Left ventricle myocardium inferior (tissue), 1 donor: ENCODE data around the gene PIGK. TPM values are rescaled to one million over a fixed set of nuclear protein-coding genes. Genes with fewer than 3 reads are reported as not detected.

Experiments
- DNase-seq: peaks from one replicate; pipeline ENCODE4 v3.0.0-alpha.2; 2020
- H3K27ac ChIP-seq: fragments of 200-600 bp; replicated peaks from 2 replicates; pipeline ENCODE4 v1.8.0; 2021
- H3K27me3 ChIP-seq: fragments of 200-600 bp; 2 replicates; pipeline ENCODE4 v1.8.0; 2021; ENCODE audit warnings: low read depth
- H3K36me3 ChIP-seq: fragments of 200-600 bp; 2 replicates; pipeline ENCODE4 v1.8.0; 2021
- H3K4me1 ChIP-seq: fragments of 200-600 bp; 2 replicates; pipeline ENCODE4 v1.8.0; 2021
- H3K4me3 ChIP-seq: fragments of 200-600 bp; 2 replicates; pipeline ENCODE4 v1.8.0; 2021; ENCODE audit warnings: mild to moderate bottlenecking, moderate library complexity
- H3K9me3 ChIP-seq: fragments of 200-600 bp; replicated peaks from 2 replicates; pipeline ENCODE4 v1.8.0; 2021
- CTCF ChIP-seq: fragments of 200-600 bp; IDR thresholded peaks from 2 replicates; pipeline ENCODE4 v1.8.0; 2021; ENCODE audit warnings: antibody characterized with exemption, mild to moderate bottlenecking, borderline replicate concordance
- intact Hi-C: fragments of 100-400 bp; cut with micrococcal nuclease; formaldehyde crosslinking; loops from one replicate; pipeline ENCODE4 v1.11.0; 2022
- total RNA-seq: library from RNA; stranded (reverse); fragmentation: NEBNext Ultra II Directional; extraction: Animal tissue kit (Norgen Biotek cat#: 25700); gene quantifications from one replicate; pipeline ENCODE4 v1.2.1, GENCODE V29; 2021
- donor health status: DM: no; HTN: yes; CAD: no; lungs with severe emphysema.

Gene PIGK
- total RNA-seq, 1 donor from 2014 or later, result 31.1 TPM

- no peaks in the 10 kb centered on the region for H3K9me3 ChIP-seq
- no peak overlapping the region for H3K4me3 ChIP-seq
- TF ChIP-seq CTCF, result no peak
- no peaks in the 10 kb centered on the region for H3K4me1 ChIP-seq
- DNase-seq, result no peak
- no peaks in the 10 kb centered on the region for H3K27me3 ChIP-seq
- H3K27ac ChIP-seq, result no peak overlapping the region
- intact Hi-C loops, result loop anchor here (10.0 kb wide), 1 partner anchor 389 kb away; no protein-coding TSS in a partner anchor
- H3K36me3 ChIP-seq, result no peaks in the 10 kb centered on the region
Observed at GRCh38 chr1:77146270-77146669, 73.0 kb downstream of the PIGK start.

- peak; percentile 47 for TF ChIP-seq CTCF
- DNase-seq, result no peak
- Histone ChIP-seq H3K4me1 (no peaks in the 10 kb centered on the region), H3K27me3 (no peaks in the 10 kb centered on the region), H3K4me3 (no peak overlapping the region), H3K27ac (no peak overlapping the region), H3K36me3 (no peaks in the 10 kb centered on the region), H3K9me3 (no peaks in the 10 kb centered on the region)
- intact Hi-C loops, result loop anchor here (10.0 kb wide), 1 partner anchor 391 kb away; no protein-coding TSS in a partner anchor
Observed at GRCh38 chr1:77143529-77144121, 75.6 kb downstream of the PIGK start.

GRCh38 chr1:77139389-77139788 is 79.8 kb downstream of the PIGK start:
- intact Hi-C loops, result loop anchor here (10.0 kb wide), 1 partner anchor 805 kb away; no protein-coding TSS in a partner anchor
- H3K27me3 ChIP-seq, result no peaks in the 10 kb centered on the region
- TF ChIP-seq CTCF, result no peak
- no peak for DNase-seq
- no peak overlapping the region for H3K4me3 ChIP-seq
- no peak overlapping the region for H3K27ac ChIP-seq
- H3K36me3 ChIP-seq, result no peaks in the 10 kb centered on the region
- H3K4me1 ChIP-seq, result peaks cover 2% of the 10 kb centered on the region
- no peaks in the 10 kb centered on the region for H3K9me3 ChIP-seq

- no peak for DNase-seq
- H3K4me1 ChIP-seq, result peaks cover 10% of the 10 kb centered on the region
- TF ChIP-seq CTCF, result no peak
- H3K27ac ChIP-seq, result no peak overlapping the region
- H3K4me3 ChIP-seq, result no peak overlapping the region
- no peaks in the 10 kb centered on the region for H3K36me3 ChIP-seq
- no peaks in the 10 kb centered on the region for H3K27me3 ChIP-seq
- no peaks in the 10 kb centered on the region for H3K9me3 ChIP-seq
- intact Hi-C loops, result loop anchor here (10.0 kb wide), 1 partner anchor 800 kb away; no protein-coding TSS in a partner anchor
Observed at GRCh38 chr1:77134359-77134758, 84.9 kb downstream of the PIGK start.

GRCh38 chr1:77133731-77134358 is 85.4 kb downstream of the PIGK start:
- H3K4me3 ChIP-seq, result no peak overlapping the region
- H3K36me3 ChIP-seq, result no peaks in the 10 kb centered on the region
- no peak overlapping the region for H3K27ac ChIP-seq
- intact Hi-C loops, result loop anchor here (10.0 kb wide), 1 partner anchor 799 kb away; no protein-coding TSS in a partner anchor
- no peak for TF ChIP-seq CTCF
- no peak for DNase-seq
- no peaks in the 10 kb centered on the region for H3K9me3 ChIP-seq
- H3K27me3 ChIP-seq, result no peaks in the 10 kb centered on the region
- H3K4me1 ChIP-seq, result peaks cover 10% of the 10 kb centered on the region
